ENCODE data around the gene CLSTN2. TPM values are rescaled to one million over a fixed set of nuclear protein-coding genes. Genes with fewer than 3 reads are reported as not detected.

CLSTN2 gene
- total and polyA plus RNA-seq, 4 donors = 0.13 to 20.6 (median 9.1) TPM

DNA sequence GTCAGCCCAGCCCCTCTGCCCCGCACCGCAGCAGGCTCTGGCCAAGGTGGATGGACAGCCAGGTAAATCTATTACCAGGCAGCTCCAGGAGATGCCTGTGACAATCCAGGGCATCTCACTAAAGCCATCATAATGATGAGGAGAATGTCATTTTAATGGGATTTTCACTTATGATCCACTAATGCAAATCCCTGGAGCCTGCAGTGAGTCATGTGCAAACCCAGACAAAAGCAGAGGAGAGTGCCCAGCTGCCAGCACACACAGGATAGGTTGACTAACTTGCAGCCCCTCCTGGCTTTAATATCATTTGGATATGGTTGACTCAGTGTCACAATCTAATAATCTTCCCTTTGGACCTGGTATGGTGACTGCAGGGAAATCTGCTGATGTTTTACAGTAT is 536.0 kb downstream of the CLSTN2 start:
- DNase-seq (no peak), ATAC-seq (ENCODE audit: low FRiP score) (no peak)
- intact Hi-C loops (cut with DNase I) = no loop called here
- WGBS, 2 donors = 95 to 100% methylated on average over 2 of the region's 2 CpGs
- Histone ChIP-seq H3K36me3 (ENCODE audit: control insufficient read depth in 1 of 2, insufficient read depth in 2 of 2, low read length in 1 of 2) (no peaks in the 10 kb centered on the region), H3K27me3 (ENCODE audit: control insufficient read depth in 1 of 2, insufficient read depth in 2 of 2, low read length in 1 of 2) (no peaks in the 10 kb centered on the region), H3K27ac (ENCODE audit: low read depth in 1 of 2, low read length in 2 of 2) (no peak overlapping the region), H3K9me3 (ENCODE audit: control insufficient read depth, low read length) (peaks cover 1% of the 10 kb centered on the region), H3K4me1 (ENCODE audit: control insufficient read depth in 1 of 2, insufficient read depth in 2 of 2, low read length in 2 of 2) (no peaks in the 10 kb centered on the region), H3K4me3 (ENCODE audit: low read length in 2 of 2) (no peak overlapping the region)

DNA sequence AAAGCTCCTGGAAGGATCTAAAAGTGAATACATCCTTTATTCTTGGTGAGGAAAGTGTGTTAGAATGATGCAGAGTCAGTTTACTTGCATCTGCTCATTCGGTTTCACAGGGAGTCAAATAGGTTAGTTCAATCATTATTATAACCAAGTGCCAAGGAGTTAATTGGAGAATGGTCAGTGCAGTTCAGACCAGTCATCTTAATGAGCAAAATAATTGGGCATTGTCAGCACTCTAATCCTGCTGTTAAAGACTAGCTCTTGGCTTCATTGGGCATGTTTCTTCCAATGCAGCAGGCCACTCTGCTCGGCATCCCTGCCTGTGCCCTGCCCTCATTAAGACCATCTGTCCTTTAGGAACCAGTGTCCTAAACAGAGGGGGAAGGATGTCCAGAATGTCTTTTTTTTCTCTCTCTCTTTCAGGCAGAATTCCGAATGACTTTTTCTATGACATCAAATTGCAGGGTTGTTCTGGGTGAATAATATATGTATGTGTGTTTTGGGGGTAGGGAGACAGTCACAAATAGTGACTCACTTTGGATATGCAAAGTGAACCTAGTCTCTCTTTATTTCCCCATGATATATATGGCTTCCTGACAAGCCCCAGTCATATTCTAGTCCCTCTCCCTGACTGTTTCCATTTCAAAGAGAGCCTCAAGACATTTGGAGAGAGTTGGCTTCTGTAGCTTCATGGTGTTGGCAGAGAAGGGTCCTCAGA is 537.5 kb downstream of the CLSTN2 start:
- H3K36me3 ChIP-seq (ENCODE audit: control insufficient read depth in 1 of 2, insufficient read depth in 2 of 2, low read length in 1 of 2) = no peaks in the 10 kb centered on the region
- intact Hi-C loops (cut with DNase I) = no loop called here
- H3K27me3 ChIP-seq (ENCODE audit: control insufficient read depth in 1 of 2, insufficient read depth in 2 of 2, low read length in 1 of 2) = no peaks in the 10 kb centered on the region
- no peak overlapping the region for H3K27ac ChIP-seq (ENCODE audit: low read depth in 1 of 2, low read length in 2 of 2)
- H3K9me3 ChIP-seq (ENCODE audit: control insufficient read depth, low read length) = peaks cover 1% of the 10 kb centered on the region
- no peak overlapping the region for H3K4me3 ChIP-seq (ENCODE audit: low read length in 2 of 2)
- ATAC-seq (ENCODE audit: low FRiP score) (no peak), DNase-seq (no peak)
- H3K4me1 ChIP-seq (ENCODE audit: control insufficient read depth in 1 of 2, insufficient read depth in 2 of 2, low read length in 2 of 2) = no peaks in the 10 kb centered on the region
- WGBS, 2 donors = 80 to 83% methylated on average over 3 of the region's 3 CpGs

DNA sequence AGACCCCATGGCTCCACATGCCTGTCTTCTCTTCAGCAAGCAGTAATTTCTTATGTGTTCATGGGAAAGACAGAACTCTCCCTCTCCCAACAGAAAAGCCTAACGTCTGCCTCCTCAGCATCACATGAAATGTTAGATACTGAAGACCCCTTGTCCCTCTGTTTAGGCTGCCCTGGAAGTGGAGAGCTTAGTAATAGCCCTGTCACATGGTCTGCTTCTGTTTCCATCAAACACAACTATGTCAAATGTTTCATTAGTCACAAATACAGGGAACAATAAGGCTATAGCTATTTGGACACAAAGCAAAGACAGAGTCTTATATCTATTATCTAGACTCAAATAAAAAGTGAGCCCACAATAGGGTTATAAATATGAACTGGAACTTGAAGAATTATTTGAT is 552.6 kb downstream of the CLSTN2 start:
- DNase-seq = no peak
- Histone ChIP-seq H3K4me1 (ENCODE audit: control insufficient read depth in 1 of 2, insufficient read depth in 2 of 2, low read length in 2 of 2) (no peaks in the 10 kb centered on the region), H3K9me3 (ENCODE audit: control insufficient read depth, low read length) (no peaks in the 10 kb centered on the region), H3K36me3 (ENCODE audit: control insufficient read depth in 1 of 2, insufficient read depth in 2 of 2, low read length in 1 of 2) (no peaks in the 10 kb centered on the region), H3K4me3 (ENCODE audit: low read length in 2 of 2) (no peak overlapping the region), H3K27ac (ENCODE audit: low read depth in 1 of 2, low read length in 2 of 2) (no peak overlapping the region), H3K27me3 (ENCODE audit: control insufficient read depth in 1 of 2, insufficient read depth in 2 of 2, low read length in 1 of 2) (no peaks in the 10 kb centered on the region)
- intact Hi-C loops (cut with DNase I) = no loop called here
- ATAC-seq (ENCODE audit: low FRiP score) = no peak
- 50 to 55% methylated on average over 1 of the region's 1 CpG for WGBS, 2 donors

- intact Hi-C loops (cut with DNase I) = no loop called here
- no peak overlapping the region for H3K4me3 ChIP-seq (ENCODE audit: low read length in 2 of 2)
- WGBS, 2 donors = 87 to 96% methylated on average over 1 of the region's 1 CpG
- H3K9me3 ChIP-seq (ENCODE audit: control insufficient read depth, low read length) = no peaks in the 10 kb centered on the region
- no peak overlapping the region for H3K27ac ChIP-seq (ENCODE audit: low read depth in 1 of 2, low read length in 2 of 2)
- no peak for DNase-seq
- no peaks in the 10 kb centered on the region for H3K36me3 ChIP-seq (ENCODE audit: control insufficient read depth in 1 of 2, insufficient read depth in 2 of 2, low read length in 1 of 2)
- H3K27me3 ChIP-seq (ENCODE audit: control insufficient read depth in 1 of 2, insufficient read depth in 2 of 2, low read length in 1 of 2) = no peaks in the 10 kb centered on the region
- H3K4me1 ChIP-seq (ENCODE audit: control insufficient read depth in 1 of 2, insufficient read depth in 2 of 2, low read length in 2 of 2) = no peaks in the 10 kb centered on the region
- no peak for ATAC-seq (ENCODE audit: low FRiP score)
Observed at GRCh38 chr3:140493271-140493670, 558.3 kb downstream of the CLSTN2 start.

DNA sequence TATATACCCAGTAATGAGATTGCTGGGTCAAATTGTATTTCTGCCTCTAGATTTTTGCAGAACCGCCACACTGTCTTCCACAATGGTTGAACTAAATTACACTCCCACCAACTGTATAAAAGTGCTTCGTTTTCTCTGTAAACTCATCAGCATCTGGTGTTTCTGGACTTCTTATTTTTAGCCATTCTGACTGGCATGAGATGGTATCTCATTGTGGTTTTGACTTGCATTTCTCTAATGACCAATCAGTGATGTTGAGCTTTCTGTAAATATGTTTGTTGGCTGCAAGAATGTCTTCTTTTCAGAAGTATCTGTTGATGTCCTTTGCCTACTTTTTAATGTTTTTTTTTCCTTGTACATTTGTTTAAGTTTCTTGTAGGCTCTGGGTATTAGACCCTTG is 560.0 kb downstream of the CLSTN2 start:
- no peak overlapping the region for H3K27ac ChIP-seq (ENCODE audit: low read depth in 1 of 2, low read length in 2 of 2)
- no peak for ATAC-seq (ENCODE audit: low FRiP score)
- no peaks in the 10 kb centered on the region for H3K4me1 ChIP-seq (ENCODE audit: control insufficient read depth in 1 of 2, insufficient read depth in 2 of 2, low read length in 2 of 2)
- intact Hi-C loops (cut with DNase I) = loop anchor here in 1 of 2 donors (5.0 kb wide), 1 partner anchor 558 kb away; the partner anchor contains the start of gene CLSTN2
- H3K27me3 ChIP-seq (ENCODE audit: control insufficient read depth in 1 of 2, insufficient read depth in 2 of 2, low read length in 1 of 2) = no peaks in the 10 kb centered on the region
- H3K4me3 ChIP-seq (ENCODE audit: low read length in 2 of 2) = no peak overlapping the region
- DNase-seq = no peak
- 75 to 76% methylated on average over 2 of the region's 2 CpGs for WGBS, 2 donors
- no peaks in the 10 kb centered on the region for H3K9me3 ChIP-seq (ENCODE audit: control insufficient read depth, low read length)
- no peaks in the 10 kb centered on the region for H3K36me3 ChIP-seq (ENCODE audit: control insufficient read depth in 1 of 2, insufficient read depth in 2 of 2, low read length in 1 of 2)

GRCh38 chr3:140497331-140497730 is 562.3 kb downstream of the CLSTN2 start:
- Histone ChIP-seq H3K4me1 (ENCODE audit: control insufficient read depth in 1 of 2, insufficient read depth in 2 of 2, low read length in 2 of 2) (no peaks in the 10 kb centered on the region), H3K4me3 (ENCODE audit: low read length in 2 of 2) (no peak overlapping the region), H3K27me3 (ENCODE audit: control insufficient read depth in 1 of 2, insufficient read depth in 2 of 2, low read length in 1 of 2) (no peaks in the 10 kb centered on the region), H3K27ac (ENCODE audit: low read depth in 1 of 2, low read length in 2 of 2) (no peak overlapping the region), H3K36me3 (ENCODE audit: control insufficient read depth in 1 of 2, insufficient read depth in 2 of 2, low read length in 1 of 2) (no peaks in the 10 kb centered on the region), H3K9me3 (ENCODE audit: control insufficient read depth, low read length) (no peaks in the 10 kb centered on the region)
- ATAC-seq (ENCODE audit: low FRiP score) (no peak), DNase-seq (no peak)
- intact Hi-C loops (cut with DNase I) = loop anchor here in 1 of 2 donors (5.0 kb wide), 1 partner anchor 560 kb away; the partner anchor contains the start of gene CLSTN2
- WGBS, 2 donors = 89 to 95% methylated on average over 11 of the region's 11 CpGs

DNA sequence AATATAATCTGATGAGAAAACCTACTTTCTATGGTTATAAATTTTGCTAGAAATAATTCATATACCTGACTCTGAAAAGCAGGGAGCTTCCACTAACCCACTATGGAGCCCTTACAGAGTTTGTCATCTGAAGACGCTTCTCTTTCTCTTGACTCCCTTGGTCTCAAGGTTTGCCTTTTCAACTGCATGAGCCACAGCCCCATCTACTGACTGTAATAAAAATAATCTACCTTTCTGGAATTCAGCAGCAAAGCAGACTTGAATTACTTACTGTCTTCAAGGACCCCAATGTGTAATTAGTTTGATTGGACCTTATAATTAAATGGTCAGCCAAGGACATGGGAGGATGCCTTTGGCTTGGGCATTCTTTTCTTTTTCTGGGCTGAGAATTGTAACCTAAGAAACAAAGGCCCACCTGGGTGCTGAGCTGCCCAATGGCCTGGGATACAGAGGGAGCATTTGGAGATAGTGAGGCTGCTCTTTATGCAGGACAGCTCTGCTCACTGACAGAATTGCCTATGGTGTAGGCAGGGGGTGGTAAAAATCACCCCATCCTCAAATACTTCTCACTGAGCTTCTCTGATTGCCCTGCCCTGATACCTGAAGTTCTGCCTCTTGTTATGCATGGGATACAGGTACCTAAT is 564.3 kb downstream of the CLSTN2 start:
- ATAC-seq (ENCODE audit: low FRiP score) (no peak), DNase-seq (no peak)
- H3K27me3 ChIP-seq (ENCODE audit: control insufficient read depth in 1 of 2, insufficient read depth in 2 of 2, low read length in 1 of 2) = no peaks in the 10 kb centered on the region
- no peaks in the 10 kb centered on the region for H3K36me3 ChIP-seq (ENCODE audit: control insufficient read depth in 1 of 2, insufficient read depth in 2 of 2, low read length in 1 of 2)
- H3K4me3 ChIP-seq (ENCODE audit: low read length in 2 of 2) = no peak overlapping the region
- intact Hi-C loops (cut with DNase I) = loop anchor here in 1 of 2 donors (5.0 kb wide), 1 partner anchor 562 kb away; the partner anchor contains the start of gene CLSTN2
- no peaks in the 10 kb centered on the region for H3K9me3 ChIP-seq (ENCODE audit: control insufficient read depth, low read length)
- no peaks in the 10 kb centered on the region for H3K4me1 ChIP-seq (ENCODE audit: control insufficient read depth in 1 of 2, insufficient read depth in 2 of 2, low read length in 2 of 2)
- WGBS, 2 donors = 14 to 22% methylated on average over 1 of the region's 1 CpG
- H3K27ac ChIP-seq (ENCODE audit: low read depth in 1 of 2, low read length in 2 of 2) = no peak overlapping the region

GRCh38 chr3:140500473-140500872 is 565.5 kb downstream of the CLSTN2 start:
- no peak overlapping the region for H3K27ac ChIP-seq (ENCODE audit: low read depth in 1 of 2, low read length in 2 of 2)
- intact Hi-C loops (cut with DNase I) = no loop called here
- H3K4me3 ChIP-seq (ENCODE audit: low read length in 2 of 2) = no peak overlapping the region
- no peaks in the 10 kb centered on the region for H3K27me3 ChIP-seq (ENCODE audit: control insufficient read depth in 1 of 2, insufficient read depth in 2 of 2, low read length in 1 of 2)
- ATAC-seq (ENCODE audit: low FRiP score) = no peak
- 69 to 84% methylated on average over 2 of the region's 2 CpGs for WGBS, 2 donors
- DNase-seq = no peak
- no peaks in the 10 kb centered on the region for H3K9me3 ChIP-seq (ENCODE audit: control insufficient read depth, low read length)
- H3K4me1 ChIP-seq (ENCODE audit: control insufficient read depth in 1 of 2, insufficient read depth in 2 of 2, low read length in 2 of 2) = no peaks in the 10 kb centered on the region
- no peaks in the 10 kb centered on the region for H3K36me3 ChIP-seq (ENCODE audit: control insufficient read depth in 1 of 2, insufficient read depth in 2 of 2, low read length in 1 of 2)
